GM21381 (cell line): ENCODE data around the gene HEXD.
A peak's percentile ranks its signal among the peaks of the same experiment; 100 is the strongest.
"Not testable (repeated sequence)": the region's sequence is repeated elsewhere in the genome, so short reads cannot be mapped to it uniquely, and the experiment has no call there.

ENCODE experiments used
- ATAC-seq: cut with Tn5 transposase; IDR thresholded peaks from one replicate; pipeline ENCODE4 v1.9.1; 2021; ENCODE audit warnings: mild to moderate bottlenecking, moderate library complexity; ENCODE audit not compliant: unreplicated experiment

Gene HEXD

DNA sequence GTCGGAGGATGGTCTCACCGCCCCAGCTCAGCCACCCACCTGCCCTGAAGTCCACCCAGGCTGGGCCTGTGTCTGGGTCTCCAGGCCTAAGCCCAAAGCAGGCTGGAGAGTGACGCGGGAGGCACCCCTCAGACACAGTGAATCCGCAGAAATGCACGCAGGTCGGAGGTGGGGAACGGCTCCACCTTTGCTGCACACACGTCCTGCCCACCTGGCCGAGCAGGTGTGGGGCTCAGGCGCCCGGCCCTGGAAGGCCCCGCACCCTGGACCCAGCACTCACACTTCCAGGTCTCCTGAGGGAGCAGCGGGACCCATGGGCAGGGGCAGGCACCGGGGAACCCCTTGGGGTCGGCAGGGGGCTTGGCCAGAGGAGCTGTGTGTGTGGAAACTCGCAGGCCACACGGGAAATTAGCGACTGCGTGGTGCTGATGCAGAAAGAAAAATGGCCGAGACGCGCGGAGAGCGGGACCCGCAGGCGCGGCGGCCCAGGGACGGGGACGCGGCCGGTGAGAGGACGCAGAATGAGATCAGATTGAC is 21.8 kb downstream of the HEXD start:
- no peak for ATAC-seq

DNA sequence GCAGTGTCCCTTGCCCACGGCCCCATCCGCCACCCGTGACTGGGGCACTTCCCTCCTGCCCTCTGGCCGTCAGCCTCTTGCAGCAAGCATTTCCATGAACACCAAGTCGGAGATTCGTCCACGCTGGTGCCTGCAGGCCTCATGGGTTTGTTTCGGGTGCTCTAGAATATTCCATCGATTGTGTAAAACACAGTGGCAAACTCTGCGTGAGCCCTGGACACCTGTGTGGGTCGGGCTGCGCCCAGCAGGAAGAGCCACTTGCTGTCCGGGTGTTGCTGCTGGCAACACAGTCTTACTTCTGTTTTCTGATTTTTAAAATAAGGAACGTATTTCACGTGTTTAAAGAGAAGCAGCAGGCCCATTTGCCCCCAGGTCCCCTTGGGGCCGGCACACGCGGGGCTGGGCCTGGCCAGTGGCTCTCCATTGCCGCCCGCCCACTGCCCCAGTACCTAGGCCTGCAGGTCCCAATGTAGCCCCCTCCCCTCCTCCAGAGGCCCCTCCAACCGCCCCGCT is 22.4 kb downstream of the HEXD start:
- no peak for ATAC-seq

DNA sequence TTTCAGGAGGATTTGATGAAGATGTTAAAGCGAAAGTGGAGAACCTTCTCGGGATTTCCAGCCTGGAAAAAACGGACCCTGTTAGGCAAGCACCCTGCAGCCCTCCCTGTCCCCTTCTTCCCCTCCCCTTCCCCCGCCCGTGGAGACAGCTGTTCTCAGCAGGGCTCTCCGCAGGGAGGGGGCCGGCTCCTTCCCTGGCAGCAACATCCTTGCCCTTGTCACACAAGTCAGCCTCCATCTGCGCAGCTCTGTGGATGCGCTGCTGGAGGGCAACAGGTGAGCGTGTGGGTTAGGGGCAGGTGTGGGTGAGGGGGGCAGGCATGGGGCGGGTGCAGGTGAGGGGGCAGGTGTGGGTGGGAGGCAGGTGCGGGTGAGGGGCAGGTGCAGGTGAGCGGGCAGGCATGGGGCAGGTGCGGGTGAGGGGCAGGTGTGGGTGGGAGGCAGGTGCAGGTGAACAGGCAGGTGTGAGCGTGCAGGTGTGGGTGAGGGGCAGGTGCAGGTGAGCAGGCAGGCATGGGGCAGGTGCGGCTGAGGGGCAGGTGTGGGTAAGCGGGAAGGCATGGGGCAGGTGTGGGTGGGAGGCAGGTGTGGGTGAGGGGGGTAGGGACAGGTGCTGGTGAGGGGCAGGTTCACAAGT is 23.0 kb downstream of the HEXD start:
- ATAC-seq, result no peak

DNA sequence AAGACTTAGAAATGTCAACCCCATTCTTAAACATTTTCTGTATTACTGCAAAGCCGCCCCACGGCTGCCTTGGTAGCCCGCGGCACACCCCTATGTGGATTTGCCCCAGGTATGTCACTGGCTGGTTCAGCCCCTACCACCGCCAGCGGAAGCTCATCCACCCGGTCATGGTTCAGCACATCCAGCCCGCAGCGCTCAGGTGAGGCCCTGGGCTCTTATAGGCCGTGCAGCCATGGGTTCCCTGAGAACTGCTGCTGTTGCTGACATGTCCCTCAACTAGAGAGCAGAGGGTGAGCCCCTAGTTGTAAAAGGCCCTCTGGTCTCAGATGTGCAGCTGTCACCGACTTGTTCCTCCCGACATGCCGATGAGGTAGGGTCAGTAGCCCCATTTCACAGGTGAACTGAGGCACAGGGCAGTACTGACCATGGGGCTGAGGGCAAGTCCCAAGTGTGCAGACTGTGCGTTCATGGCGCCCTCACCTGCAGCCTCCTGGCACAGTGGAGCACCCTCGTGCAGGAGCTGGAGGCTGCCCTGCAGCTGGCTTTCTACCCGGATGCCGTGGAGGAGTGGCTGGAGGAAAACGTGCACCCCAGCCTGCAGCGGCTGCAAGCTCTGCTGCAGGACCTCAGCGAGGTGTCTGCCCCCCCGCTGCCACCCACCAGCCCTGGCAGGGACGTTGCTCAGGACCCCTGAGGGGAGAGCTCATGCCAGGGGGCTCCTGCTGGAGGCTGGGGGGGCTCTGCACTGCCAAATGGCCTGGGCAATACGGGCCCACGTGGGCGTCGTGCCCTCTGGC is 23.7 kb downstream of the HEXD start:
- ATAC-seq, result no peak

DNA sequence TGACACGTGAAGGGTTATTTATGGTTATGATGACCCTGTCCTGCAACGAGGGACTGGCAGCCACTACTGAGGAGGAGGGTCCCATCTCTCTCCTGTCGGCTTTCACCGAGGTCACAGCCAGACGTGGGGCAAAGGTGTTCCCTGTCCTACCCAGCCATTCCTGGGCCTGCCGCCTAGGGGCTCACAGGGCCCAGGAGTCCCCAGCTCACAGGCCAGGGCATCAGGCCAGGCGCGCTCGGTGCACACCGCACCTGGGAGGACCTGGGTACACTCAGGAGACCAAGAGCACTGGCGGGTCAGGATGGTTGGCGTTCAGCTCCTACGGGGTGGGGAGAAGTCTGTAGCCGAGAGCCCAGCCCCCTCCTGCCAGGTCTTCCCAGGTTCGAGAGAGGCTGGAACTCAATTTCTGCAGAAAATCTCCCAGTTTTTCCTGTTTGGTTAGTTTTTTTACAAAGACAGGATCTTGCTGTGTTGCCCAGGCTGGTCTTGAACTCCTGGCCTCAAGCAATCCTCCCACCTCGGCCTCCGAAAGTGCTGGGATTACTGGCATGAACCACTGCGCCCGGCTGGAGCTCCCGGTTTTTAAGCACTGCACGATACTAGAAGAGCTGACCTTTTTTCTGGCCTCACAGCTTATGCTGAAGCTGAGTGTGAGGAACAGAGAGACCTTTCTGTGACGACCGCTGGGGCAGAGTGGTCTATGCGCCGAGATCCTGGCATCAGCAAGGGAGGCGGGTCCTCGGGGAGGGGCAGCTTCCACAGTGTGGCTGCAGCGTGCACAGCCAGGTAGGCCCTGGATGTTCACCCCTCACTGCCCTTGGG is 24.7 kb downstream of the HEXD start:
- ATAC-seq, result no peak

DNA sequence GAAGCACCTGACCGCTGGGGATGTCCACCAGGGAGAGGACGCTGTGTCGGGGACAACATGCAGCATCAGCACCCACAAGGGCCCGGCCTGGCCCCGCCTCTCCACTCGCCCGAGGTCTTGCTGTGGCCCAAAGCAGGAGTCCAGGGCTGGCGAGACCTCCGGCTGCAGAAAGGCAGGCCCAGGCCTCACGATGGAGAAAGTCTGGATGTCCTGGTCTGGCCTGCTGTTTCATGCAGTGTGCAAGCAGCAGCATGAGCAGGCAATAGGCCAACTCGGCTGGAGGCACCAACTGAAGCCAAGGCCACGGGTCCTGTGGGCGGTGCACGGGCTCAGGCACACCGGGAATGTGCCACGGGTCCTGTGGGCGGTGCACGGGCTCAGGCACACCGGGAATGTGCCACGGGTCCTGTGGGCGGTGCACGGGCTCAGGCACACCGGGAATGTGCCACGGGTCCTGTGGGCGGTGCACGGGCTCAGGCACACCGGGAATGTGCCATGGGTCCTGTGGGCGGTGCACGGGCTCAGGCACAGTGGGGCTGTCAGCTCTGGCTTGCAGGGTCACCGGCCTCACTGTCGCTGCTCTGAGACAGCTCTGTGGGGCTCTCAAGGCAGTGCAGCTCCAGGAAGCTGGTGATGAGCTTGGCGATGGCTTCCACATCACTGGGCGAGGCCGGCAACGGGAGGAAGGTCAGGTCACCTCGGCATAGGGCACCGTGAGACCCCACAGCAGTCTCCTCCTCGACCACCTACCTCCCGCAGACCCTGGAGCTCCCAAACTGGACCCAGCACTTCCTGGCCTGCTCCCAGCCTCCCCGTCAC is 25.5 kb downstream of the HEXD start:
- no peak for ATAC-seq

DNA sequence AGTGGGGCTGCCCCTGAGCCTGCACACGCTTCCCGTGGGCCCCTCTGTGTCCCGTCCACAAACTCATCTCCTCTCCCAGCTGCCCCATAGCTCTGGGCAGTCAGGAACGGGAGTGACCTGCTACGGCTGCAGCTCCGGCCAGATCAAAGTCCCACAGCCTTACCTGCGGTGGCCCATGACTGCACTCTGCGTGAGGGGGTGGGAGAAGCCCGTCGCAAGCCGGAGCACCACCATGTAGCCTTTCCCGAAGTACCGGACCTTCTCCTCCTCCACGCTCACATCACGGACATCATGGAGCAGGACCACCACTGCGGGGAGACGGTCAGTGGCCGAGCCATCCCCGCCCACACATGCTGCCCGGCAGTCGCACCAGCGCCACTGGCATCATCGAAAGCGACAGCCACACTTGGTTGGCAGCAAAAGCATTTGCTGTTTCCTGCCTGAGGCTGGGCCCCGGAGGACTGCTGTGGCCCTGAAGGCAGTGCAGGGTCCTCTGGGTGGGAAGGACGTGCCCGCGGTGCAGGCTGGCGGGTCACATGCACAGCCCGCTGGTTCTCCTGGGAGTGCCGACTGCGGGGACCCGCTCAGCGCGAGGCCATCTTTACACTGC is 26.2 kb downstream of the HEXD start:
- ATAC-seq, result no peak

DNA sequence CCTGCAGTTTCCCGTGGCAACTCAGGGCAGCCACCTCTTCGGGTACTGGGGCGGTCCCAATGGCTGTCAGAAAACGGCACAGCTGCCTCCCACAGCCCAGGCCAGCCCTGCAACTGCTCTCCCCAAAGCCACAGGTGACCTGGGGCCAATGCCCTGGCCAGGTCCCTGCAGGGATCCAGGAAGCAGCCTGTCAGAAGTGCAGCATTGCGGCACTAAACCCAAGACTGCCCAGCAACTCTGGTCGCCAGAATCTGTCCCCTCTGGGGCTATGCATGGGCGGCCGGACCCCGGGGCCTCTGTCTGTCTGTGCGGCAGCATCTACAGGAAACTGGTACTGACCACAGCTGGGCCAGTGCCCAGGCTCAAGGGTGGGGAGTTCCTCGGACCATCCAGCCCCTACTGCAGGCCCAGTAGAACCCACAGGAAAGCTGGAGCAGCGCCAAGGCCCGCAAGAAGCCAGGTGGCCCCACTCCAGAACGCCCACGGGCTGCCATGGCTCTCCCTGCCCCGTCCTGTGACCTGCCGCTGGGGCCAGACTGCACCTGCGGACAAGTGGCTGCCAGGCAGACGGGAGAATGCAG is 26.9 kb downstream of the HEXD start:
- no peak for ATAC-seq

DNA sequence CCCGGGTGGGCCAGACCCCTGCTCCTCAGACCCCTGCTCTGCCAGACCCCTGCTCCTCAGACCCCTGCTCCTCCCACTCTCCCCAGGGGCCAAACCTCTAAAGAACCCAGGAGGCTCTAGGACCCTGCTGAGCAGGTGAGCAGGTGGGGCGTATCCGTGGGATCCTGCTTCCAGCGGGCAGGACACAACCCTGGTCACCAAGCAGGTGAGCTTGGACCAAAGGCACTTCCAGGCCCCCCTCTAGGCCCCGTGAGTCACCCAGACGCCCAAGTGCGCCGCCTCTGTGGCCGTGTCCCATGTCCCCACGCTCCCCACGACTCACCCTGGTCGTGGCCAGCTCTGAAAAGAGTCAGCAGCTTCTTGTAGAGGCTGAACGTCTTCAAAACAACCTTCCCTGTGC is 27.4 kb downstream of the HEXD start:
- no peak for ATAC-seq

DNA sequence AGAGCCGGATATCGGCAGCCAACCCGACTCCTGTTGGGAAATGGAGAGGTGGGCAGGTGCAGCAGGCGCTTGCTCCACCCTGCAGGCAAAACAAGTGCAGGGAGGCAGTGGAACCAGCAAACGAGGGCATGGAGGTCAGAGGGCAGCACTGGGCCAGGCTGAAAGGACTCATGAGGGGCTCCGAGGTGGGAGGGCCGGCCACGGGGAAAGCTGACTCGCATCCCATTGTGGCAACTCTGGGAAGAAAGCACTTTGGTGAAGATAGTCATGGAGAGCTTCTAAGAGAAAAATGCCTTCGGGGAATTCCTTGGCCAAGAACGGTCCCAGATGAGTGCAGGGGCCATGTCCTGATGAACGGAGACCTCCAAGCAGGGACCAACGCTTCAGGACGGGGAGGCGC is 28.0 kb downstream of the HEXD start:
- ATAC-seq, result no peak

DNA sequence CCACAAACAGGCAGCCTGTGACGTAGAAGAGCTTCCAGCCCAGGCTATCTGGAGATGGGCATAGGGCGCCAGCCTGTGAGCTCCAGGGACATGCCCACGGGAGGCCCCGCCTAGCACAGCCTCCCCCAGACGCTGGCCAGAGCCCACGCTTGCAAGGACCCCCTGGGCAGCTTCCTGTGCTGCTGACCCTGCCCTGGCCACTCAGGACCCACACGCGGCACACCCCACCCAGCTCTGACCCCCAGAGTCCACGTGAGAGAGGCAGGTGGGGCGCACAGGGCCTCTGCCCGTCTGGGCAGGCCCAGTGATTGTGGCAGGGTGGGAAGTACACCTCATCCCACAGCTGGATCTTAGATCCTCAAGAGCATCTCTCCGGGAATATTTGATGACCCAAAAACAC is 28.5 kb downstream of the HEXD start:
- ATAC-seq, result no peak

DNA sequence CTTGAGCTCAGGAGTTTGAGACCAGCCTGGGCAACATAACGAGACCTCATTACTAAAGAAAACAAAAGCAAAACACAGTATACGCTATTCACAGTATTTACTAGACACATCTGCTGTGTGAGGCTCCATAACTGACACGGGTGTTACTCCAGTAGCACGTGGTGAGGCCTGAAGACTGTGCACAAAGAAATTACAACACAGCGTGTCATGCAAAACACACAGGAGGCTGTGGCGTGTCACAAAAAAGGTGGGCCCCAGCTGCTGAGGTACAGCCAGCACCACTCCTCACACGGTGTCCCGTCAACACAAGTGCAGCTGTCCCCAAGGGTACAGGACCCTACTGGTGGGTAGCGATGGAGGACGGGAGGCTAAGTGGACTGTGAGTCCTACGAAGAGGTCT is 29.7 kb downstream of the HEXD start:
- ATAC-seq, result no peak

DNA sequence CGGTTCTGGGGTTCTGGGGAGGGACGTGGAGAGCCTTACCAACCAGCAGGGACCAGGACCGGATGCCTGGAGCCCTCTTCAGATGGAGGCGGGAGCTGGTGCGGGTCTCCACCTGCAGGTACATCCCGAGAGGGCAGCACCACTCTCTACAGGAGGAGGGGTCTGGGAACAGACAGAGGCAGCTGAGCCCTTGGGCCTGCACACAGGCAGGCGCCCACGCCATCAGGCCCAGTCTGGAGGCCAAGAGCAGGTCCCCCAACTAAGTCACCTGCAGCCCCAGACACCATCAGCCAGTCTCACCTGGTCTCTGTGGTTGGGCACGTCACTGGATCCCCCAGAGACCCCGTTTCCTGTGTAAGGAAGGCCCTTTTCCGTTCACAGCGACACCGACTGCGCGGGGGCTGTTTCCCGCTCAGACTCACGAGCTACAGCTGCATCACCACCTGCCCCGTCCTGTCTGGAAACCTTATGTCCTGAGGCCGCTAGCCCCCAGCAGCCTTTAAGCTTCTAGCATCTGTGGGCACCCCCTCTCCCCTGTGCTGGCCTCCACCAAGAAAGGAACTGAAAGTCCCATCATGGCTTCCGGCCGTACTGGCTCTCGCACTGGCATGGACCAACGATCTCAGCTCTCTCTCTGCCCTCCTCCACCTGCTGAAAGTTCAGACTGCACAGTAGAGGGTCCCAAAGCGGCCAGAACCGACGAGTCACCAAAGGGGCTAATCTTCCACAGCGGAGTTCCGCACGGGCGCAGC is 31.2 kb downstream of the HEXD start:
- ATAC-seq, result peak; percentile 45

DNA sequence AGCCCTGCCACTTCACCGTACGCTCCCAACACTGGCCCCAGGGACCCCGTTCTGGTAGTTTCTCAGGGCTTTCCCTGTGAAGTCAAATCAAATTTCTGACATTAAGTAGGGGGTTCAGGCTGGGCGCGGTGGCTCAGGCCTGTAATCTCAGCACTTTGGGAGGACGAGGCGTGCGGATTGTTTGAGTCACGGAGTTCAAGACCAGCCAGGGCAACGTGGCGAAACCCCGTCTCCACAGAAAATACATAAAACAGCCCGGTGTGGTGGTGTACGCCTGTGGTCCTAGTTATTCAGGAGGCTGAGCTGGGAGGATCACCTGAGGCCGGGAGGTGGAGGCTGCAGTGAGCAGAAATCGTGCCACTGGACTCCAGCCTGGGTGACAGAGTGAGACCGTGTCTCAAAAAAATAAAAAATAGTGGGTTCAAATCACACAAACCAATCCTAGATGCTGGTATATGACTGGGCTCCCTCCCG is 31.8 kb downstream of the HEXD start:
- peak; percentile 1 for ATAC-seq

DNA sequence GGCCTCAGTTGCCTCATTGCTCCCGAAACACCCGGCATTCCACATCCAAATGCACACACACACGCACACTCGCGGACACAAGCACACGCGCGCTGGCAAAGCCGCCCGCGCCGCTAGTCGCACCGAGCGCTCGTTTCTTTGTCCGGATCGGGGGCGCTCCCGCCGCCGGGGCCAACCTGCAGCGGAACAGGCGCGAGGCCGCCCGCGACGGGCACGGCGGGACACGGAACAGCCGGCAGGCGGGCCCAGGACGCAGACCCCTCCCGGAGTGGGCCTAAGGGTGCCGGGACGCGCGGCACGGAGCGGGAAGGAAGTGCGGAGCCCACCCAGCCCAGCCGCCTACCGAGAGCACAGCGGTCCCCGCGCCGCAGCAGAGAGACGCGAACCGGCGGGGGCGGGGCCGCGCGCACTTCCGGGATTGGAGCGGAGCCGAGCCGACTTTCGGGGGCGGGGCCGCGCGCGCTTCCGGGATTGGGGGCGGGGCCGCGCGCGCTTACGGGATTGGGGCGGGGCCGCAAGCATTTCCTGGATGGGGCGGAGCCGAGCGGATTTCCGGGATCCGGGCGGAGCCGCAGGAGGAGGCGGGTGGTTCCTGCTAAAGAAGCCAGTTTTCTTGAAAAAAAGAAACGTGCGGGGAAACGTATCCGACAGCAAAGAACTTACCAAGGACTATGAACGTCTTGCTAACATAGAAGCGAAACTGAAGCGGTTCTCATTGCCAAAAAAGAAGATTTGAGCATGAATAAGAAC is 32.4 kb downstream of the HEXD start, which contains the start of gene CYBC1:
Gene CYBC1, minus strand, starts transcription at position 396 of the 750 bp plus-strand sequence. CDS start 1,498 bp downstream, outside the sequence.
- peak; percentile 66 for ATAC-seq

DNA sequence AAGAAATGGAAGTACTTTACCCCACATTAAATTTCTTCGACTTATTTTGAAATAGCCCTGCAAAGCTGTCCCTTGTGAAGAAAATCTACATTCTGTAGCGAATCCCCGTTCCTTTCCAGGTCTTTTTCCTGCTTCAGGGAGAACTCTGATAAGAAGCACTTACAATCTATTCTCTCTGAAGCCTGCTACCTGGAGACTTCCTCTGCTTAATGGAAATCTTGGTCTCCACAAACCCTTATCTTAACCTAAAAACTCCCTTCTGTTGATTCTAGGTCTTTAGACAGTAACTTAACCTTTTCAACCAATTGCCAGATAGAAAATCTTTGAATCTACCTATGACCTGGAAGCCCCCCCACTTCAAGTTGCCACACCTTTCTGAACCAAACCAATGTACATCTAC is 34.0 kb downstream of the HEXD start:
- no peak for ATAC-seq

DNA sequence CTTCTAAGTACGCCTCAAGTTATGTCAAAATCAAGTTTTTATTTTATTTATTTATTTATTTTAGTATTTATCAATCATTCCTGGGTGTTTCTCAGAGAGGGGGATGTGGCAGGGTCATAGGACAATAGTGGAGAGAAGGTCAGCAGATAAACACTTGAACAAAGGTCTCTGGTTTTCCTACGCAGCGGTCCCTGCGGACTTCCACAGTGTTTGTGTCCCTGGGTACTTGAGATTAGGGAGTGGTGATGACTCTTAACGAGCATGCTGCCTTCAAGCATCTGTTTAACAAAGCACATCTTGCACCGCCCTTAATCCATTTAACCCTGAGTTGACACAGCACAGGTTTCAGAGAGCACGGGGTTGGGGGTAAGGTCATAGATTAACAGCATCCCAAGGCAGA is 35.0 kb downstream of the HEXD start:
- ATAC-seq, result not testable (repeated sequence)

DNA sequence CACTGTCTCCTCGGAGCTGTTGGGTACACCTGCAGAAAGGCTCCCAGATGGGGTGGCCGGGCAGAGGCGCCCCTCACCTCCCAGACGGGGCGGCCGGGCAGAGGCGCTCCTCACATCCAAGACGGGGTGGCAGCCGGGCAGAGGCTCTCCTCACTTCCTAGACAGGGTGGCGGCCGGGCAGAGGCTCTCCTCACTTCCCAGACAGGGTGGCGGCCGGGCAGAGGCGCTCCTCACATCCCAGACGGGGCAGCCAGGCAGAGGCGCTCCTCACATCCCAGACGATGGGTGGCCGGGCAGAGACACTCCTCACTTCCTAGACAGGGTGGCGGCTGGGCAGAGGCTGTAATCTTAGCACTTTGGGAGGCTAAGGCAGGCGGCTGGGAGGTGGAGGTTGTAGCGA is 35.6 kb downstream of the HEXD start:
- not testable (repeated sequence) for ATAC-seq
